Measurements from ENCODE around the gene MAB21L4.

MAB21L4 gene

GRCh38 chr2:240932001-240932723, 36.2 kb upstream of the MAB21L4 start:
- DNase-seq (ENCODE audit: low read depth, low spot score) = no peak
- no peak overlapping the region for H3K27ac ChIP-seq
- no peaks in the 10 kb centered on the region for H3K36me3 ChIP-seq (ENCODE audit: insufficient read depth, low read length)
- H3K9me3 ChIP-seq (ENCODE audit: low read depth, low read length) = no peaks in the 10 kb centered on the region
- H3K9ac ChIP-seq (ENCODE audit: insufficient read length) = no peak overlapping the region
- TF ChIP-seq EZH2 (IDR thresholded peaks at IDR 0.05) (no peak), FOXP2 (optimal IDR thresholded peaks at IDR 0.05; ENCODE audit: control extremely low read depth, extremely low read length, insufficient read depth) (no peak), POLR2AphosphoS5 (IDR thresholded peaks at IDR 0.05; ENCODE audit: borderline replicate concordance, low read depth, low read length) (no peak)
- no peak overlapping the region for H3K4me3 ChIP-seq

GRCh38 chr2:240931319-240931949, 35.5 kb upstream of the MAB21L4 start:
- Histone ChIP-seq H3K27ac (no peak overlapping the region), H3K9ac (ENCODE audit: insufficient read length) (no peak overlapping the region), H3K36me3 (ENCODE audit: insufficient read depth, low read length) (no peaks in the 10 kb centered on the region), H3K4me3 (no peak overlapping the region), H3K9me3 (ENCODE audit: low read depth, low read length) (no peaks in the 10 kb centered on the region)
- TF ChIP-seq POLR2AphosphoS5 (IDR thresholded peaks at IDR 0.05; ENCODE audit: borderline replicate concordance, low read depth, low read length) (no peak), EZH2 (IDR thresholded peaks at IDR 0.05) (no peak)
- no peak for DNase-seq (ENCODE audit: low read depth, low spot score)

- no peaks in the 10 kb centered on the region for H3K36me3 ChIP-seq (ENCODE audit: insufficient read depth, low read length)
- no peak for DNase-seq (ENCODE audit: low read depth, low spot score)
- TF ChIP-seq EZH2 (IDR thresholded peaks at IDR 0.05) (no peak), POLR2AphosphoS5 (IDR thresholded peaks at IDR 0.05; ENCODE audit: borderline replicate concordance, low read depth, low read length) (no peak), FOXP2 (optimal IDR thresholded peaks at IDR 0.05; ENCODE audit: control extremely low read depth, extremely low read length, insufficient read depth) (no peak)
- no peak overlapping the region for H3K9ac ChIP-seq (ENCODE audit: insufficient read length)
- H3K27ac ChIP-seq = no peak overlapping the region
- no peaks in the 10 kb centered on the region for H3K9me3 ChIP-seq (ENCODE audit: low read depth, low read length)
- no peak overlapping the region for H3K4me3 ChIP-seq
Measured at GRCh38 chr2:240930631-240931318, 34.8 kb upstream of the MAB21L4 start.

GRCh38 chr2:240930096-240930630, 34.2 kb upstream of the MAB21L4 start:
- TF ChIP-seq POLR2AphosphoS5 (IDR thresholded peaks at IDR 0.05; ENCODE audit: borderline replicate concordance, low read depth, low read length) (no peak), FOXP2 (optimal IDR thresholded peaks at IDR 0.05; ENCODE audit: control extremely low read depth, extremely low read length, insufficient read depth) (no peak), EZH2 (IDR thresholded peaks at IDR 0.05) (no peak)
- DNase-seq (ENCODE audit: low read depth, low spot score) = no peak
- H3K4me3 ChIP-seq = no peak overlapping the region
- no peak overlapping the region for H3K27ac ChIP-seq
- H3K9ac ChIP-seq (ENCODE audit: insufficient read length) = no peak overlapping the region
- no peaks in the 10 kb centered on the region for H3K9me3 ChIP-seq (ENCODE audit: low read depth, low read length)
- H3K36me3 ChIP-seq (ENCODE audit: insufficient read depth, low read length) = no peaks in the 10 kb centered on the region

- no peak overlapping the region for H3K4me3 ChIP-seq
- H3K27ac ChIP-seq = no peak overlapping the region
- no peak for TF ChIP-seq EZH2 (IDR thresholded peaks at IDR 0.05)
- TF ChIP-seq POLR2AphosphoS5 (IDR thresholded peaks at IDR 0.05; ENCODE audit: borderline replicate concordance, low read depth, low read length) = no peak
- no peak for TF ChIP-seq FOXP2 (optimal IDR thresholded peaks at IDR 0.05; ENCODE audit: control extremely low read depth, extremely low read length, insufficient read depth)
- no peaks in the 10 kb centered on the region for H3K36me3 ChIP-seq (ENCODE audit: insufficient read depth, low read length)
- no peak for DNase-seq (ENCODE audit: low read depth, low spot score)
- H3K9me3 ChIP-seq (ENCODE audit: low read depth, low read length) = no peaks in the 10 kb centered on the region
- no peak overlapping the region for H3K9ac ChIP-seq (ENCODE audit: insufficient read length)
Measured at GRCh38 chr2:240929364-240930095, 33.6 kb upstream of the MAB21L4 start.

GRCh38 chr2:240928476-240929363, 32.8 kb upstream of the MAB21L4 start:
- DNase-seq (ENCODE audit: low read depth, low spot score) = no peak
- TF ChIP-seq FOXP2 (optimal IDR thresholded peaks at IDR 0.05; ENCODE audit: control extremely low read depth, extremely low read length, insufficient read depth) = no peak
- TF ChIP-seq POLR2AphosphoS5 (IDR thresholded peaks at IDR 0.05; ENCODE audit: borderline replicate concordance, low read depth, low read length) = no peak
- TF ChIP-seq EZH2 (IDR thresholded peaks at IDR 0.05) = no peak
- Histone ChIP-seq H3K9ac (ENCODE audit: insufficient read length) (no peak overlapping the region), H3K27ac (no peak overlapping the region), H3K9me3 (ENCODE audit: low read depth, low read length) (no peaks in the 10 kb centered on the region), H3K4me3 (no peak overlapping the region), H3K36me3 (ENCODE audit: insufficient read depth, low read length) (no peaks in the 10 kb centered on the region)

- no peak overlapping the region for H3K4me3 ChIP-seq
- peak overlapping the region; percentile 60; the same call in 1 of the 2 replicates for H3K27ac ChIP-seq
- no peak for TF ChIP-seq POLR2AphosphoS5 (IDR thresholded peaks at IDR 0.05; ENCODE audit: borderline replicate concordance, low read depth, low read length)
- H3K9me3 ChIP-seq (ENCODE audit: low read depth, low read length) = no peaks in the 10 kb centered on the region
- no peak overlapping the region for H3K9ac ChIP-seq (ENCODE audit: insufficient read length)
- no peaks in the 10 kb centered on the region for H3K36me3 ChIP-seq (ENCODE audit: insufficient read depth, low read length)
- DNase-seq (ENCODE audit: low read depth, low spot score) = no peak
Measured at GRCh38 chr2:240927390-240927781, 31.4 kb upstream of the MAB21L4 start.
